ENCODE results near the gene HLA-DPB1. TPM values are rescaled to one million over a fixed set of nuclear protein-coding genes. Genes with fewer than 3 reads are reported as not detected.

Gene HLA-DPB1
- total RNA-seq, result 20.7 and 48.1 TPM in 2 replicates

DNA sequence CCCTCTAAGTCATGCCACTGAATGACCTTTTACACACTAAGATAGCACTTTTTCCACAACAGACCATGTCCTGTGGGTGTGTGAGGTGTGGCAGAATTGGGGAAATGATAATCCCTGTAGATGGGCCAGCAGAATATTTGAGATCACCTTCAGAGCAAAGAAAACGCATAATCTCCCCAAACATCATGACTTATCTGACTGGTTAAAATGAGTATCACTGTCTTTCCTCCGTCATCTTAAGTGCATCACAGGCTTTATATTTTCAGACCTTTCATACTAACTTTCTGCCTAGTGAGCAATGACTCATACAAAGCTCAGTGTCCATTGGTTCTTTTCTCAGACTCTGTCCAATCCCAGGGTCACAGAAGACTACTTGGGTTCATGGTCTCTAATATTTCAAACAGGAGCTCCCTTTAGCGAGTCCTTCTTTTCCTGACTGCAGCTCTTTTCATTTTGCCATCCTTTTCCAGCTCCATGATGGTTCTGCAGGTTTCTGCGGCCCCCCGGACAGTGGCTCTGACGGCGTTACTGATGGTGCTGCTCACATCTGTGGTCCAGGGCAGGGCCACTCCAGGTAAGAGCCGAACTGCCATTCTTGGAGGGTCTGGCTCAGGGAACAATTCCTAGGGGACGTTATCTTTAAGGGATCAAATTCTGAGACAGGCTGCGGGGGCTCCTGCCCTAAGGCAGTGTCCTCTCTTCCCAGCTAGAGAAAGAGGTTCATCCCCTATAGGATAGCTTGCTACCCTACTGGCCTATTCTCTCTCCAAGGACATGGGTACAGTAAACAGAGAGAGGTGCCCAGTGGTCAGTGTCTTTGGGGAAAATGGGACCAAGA lies at the start of gene HLA-DPB1:
Gene HLA-DPB1, plus strand, starts transcription at position 423 of the 838 bp plus-strand sequence. Its CDS starts 52 bp downstream, at position 475.

DNA sequence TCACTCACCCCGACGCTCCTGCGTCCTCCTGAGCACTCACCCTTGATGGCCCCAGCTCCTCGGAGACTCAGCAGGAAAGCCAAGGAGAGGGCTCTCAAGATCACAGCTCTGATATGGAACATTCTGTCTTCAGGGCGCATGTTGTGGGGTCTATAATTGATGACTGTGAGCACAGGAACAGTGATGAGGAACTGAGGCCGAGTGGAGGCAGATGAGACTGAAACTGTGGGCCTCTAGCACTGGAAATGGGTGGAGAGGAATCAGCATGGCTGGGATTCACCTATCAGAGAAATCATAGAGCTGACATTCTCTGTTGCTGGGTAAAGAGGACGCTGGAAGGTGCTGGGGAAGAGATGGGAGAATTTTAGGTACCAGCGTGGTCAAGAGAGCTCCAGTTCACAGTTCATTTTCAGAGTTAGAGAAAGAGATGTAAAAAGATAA lies 2.3 kb upstream of the HLA-DPB1 start, which contains the start of gene HLA-DPA1:
Gene HLA-DPA1, minus strand, starts transcription at position 219 of the 441 bp plus-strand sequence.

Other genes with a start within 250 kb of the HLA-DPB1 start
- 6.6 and 7.8 TPM in 2 replicates for gene TAP2, start 237.3 kb upstream of the HLA-DPB1 start, total RNA-seq
- gene PSMB8, start 231.9 kb upstream of the HLA-DPB1 start, total RNA-seq, result 44.0 and 73.2 TPM in 2 replicates
- gene TAP1, start 222.3 kb upstream of the HLA-DPB1 start, total RNA-seq, result 21.0 and 48.4 TPM in 2 replicates
- gene PSMB9, start 221.8 kb upstream of the HLA-DPB1 start, total RNA-seq, result 7.8 and 43.2 TPM in 2 replicates
- gene HLA-DMB, start 135.0 kb upstream of the HLA-DPB1 start, total RNA-seq, result 4.6 TPM in 1 of 2 replicates, not detected in the other
- 1.0 and 9.3 TPM in 2 replicates for gene HLA-DMA, start 122.9 kb upstream of the HLA-DPB1 start, total RNA-seq
- gene BRD2, start 107.4 kb upstream of the HLA-DPB1 start, total RNA-seq, result 68.0 and 115 TPM in 2 replicates
- gene HLA-DOA, start 66.4 kb upstream of the HLA-DPB1 start, total RNA-seq, result 0.16 TPM in 1 of 2 replicates, not detected in the other
- 1.3 and 1.8 TPM in 2 replicates for gene HLA-DPA1, start 2.3 kb upstream of the HLA-DPB1 start, total RNA-seq
- 0.16 TPM in 1 of 2 replicates, not detected in the other for gene COL11A2, start 116.5 kb downstream of the HLA-DPB1 start, total RNA-seq
- gene RXRB, start 124.7 kb downstream of the HLA-DPB1 start, total RNA-seq, result 18.2 and 30.1 TPM in 2 replicates
- 125 and 202 TPM in 2 replicates for gene SLC39A7, start 124.9 kb downstream of the HLA-DPB1 start, total RNA-seq
- gene HSD17B8, start 128.7 kb downstream of the HLA-DPB1 start, total RNA-seq, result 4.9 and 16.4 TPM in 2 replicates
- gene RING1, start 132.5 kb downstream of the HLA-DPB1 start, total RNA-seq, result 17.8 and 22.0 TPM in 2 replicates
- gene VPS52, start 195.9 kb downstream of the HLA-DPB1 start, total RNA-seq, result 26.1 and 26.4 TPM in 2 replicates
- gene RPS18, start 196.1 kb downstream of the HLA-DPB1 start, total RNA-seq, result 6,636 and 7,005 TPM in 2 replicates
- 3.6 and 6.8 TPM in 2 replicates for gene B3GALT4, start 201.1 kb downstream of the HLA-DPB1 start, total RNA-seq
- gene WDR46, start 213.2 kb downstream of the HLA-DPB1 start, total RNA-seq, result 52.8 and 61.5 TPM in 2 replicates
- 47.4 and 68.0 TPM in 2 replicates for gene PFDN6, start 213.6 kb downstream of the HLA-DPB1 start, total RNA-seq
- 36.6 and 37.5 TPM in 2 replicates for gene RGL2, start 223.0 kb downstream of the HLA-DPB1 start, total RNA-seq
- gene TAPBP, start 238.1 kb downstream of the HLA-DPB1 start, total RNA-seq, result 101 and 167 TPM in 2 replicates
- 17.6 and 20.3 TPM in 2 replicates for gene ZBTB22, start 241.8 kb downstream of the HLA-DPB1 start, total RNA-seq
- 35.0 and 54.7 TPM in 2 replicates for gene DAXX, start 247.0 kb downstream of the HLA-DPB1 start, total RNA-seq

Data from epithelial cell of alveolus of lung (primary cell).